Measurements from ENCODE around the gene AMACR. TPM values are rescaled to one million over a fixed set of nuclear protein-coding genes. Genes with fewer than 3 reads are reported as not detected.
A peak's percentile ranks its signal among the peaks of the same experiment; 100 is the strongest.
"Not testable (repeated sequence)": the region's sequence is repeated elsewhere in the genome, so short reads cannot be mapped to it uniquely, and the experiment has no call there.

AMACR gene
- polyA plus RNA-seq, 10 donors, result 3.8 to 10.5 (median 6.2) TPM

DNA sequence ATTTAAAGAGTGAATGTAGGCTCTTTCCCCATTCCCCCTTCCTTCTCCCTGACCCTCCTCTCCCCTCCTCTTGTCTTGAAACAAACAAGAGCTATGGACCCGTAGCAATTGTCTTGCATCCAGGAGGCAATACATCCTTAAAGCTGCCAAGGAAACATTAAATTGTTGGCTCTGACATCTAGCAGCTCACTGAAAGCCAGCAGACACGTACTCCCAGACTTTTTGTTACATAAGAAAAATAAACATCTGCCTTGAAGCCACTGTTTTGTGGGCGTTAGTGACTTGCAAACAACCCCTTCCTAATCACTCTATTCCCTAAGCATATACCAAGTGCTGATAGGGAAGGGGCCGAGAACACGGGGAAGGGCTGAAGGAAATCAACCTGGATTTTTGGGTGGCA is 32.0 kb downstream of the AMACR start:
- peak; percentile 42 to 87 (median 71) for DNase-seq

DNA sequence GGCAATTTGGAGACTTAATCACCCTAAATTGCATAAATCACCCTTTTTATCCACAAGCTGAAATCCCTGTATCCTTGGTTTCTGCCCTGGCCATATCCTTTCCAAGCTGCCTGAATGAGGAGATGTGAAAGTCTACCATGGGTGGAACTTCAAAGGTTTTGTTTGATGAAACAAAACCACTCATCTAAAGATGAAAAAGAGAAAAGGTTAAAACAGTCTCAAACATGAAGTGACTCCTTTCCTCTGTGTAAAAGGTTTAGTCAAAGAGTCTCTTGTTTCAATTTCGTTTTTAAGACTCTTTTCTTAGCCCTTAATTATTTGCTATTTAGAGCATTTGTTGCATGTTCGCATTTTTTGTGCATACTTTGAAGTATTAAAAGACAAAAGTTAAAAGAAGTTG is 34.6 kb downstream of the AMACR start:
- no peak for DNase-seq

DNA sequence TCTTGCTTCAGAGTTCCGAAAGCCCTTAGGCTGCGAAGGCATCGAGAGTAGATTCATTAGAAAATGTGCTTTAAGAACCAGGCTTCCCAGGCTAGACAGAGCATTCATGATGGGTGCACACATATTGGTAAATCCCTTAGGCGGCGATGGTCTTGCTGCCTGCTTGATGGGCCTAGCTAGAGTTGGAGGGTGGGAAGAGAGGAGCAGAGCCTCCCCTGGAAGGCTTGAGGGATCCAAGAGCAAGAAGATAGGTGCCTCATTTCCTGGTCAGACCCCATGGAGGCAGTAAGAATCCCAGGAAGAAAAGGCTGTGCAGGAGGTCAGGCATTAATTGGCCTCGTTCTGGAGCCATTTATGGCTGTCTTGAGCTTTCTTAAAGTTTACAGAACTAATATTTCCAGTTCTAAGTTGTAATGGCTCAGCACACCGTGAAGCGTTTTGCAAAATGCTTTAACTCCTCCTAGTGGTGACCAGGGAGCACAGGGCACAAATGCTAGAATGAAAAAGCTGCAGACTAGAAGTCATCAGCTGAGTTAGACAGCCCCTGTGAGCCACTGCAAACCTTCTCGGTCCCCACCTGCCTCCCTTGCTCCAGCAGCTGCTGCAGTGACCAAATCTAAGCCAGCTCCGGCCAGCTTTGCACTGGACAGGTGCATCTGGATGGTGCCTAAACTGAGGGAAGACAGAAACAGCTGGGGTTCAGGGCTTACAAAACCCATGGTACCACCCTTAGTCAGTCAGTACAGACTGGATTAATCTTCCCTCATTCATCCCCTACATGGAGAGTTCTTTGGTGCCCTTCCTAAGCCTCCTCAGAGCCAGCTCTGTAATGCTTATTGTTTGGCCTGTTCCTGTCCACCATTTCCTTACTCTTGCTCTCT is 38.0 kb downstream of the AMACR start:
- DNase-seq, result peak; percentile 32 to 73 (median 48)

- no peak for DNase-seq
These were observed 39.4 kb downstream of the AMACR start for GRCh38 chr5:33968211-33969005.

DNA sequence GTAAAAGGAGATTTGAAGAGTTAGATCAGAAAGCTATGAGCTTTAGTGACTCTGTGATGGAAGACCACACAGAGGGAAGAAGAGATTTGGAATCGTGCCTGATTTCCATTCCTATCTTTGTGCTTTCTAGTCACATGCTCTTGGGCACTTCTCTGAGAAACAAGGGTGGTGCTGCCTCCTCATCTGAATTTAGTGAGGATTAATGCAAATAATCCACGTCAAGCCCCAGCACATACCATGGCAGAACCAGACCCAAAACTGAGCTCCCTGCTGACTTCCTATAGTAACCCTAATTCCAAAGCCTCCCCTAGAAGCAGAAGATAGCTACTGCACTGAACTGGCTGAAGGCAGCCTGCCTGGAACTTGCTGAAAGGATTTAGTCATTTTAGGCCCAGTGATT is 41.0 kb downstream of the AMACR start:
- DNase-seq, result no peak

DNA sequence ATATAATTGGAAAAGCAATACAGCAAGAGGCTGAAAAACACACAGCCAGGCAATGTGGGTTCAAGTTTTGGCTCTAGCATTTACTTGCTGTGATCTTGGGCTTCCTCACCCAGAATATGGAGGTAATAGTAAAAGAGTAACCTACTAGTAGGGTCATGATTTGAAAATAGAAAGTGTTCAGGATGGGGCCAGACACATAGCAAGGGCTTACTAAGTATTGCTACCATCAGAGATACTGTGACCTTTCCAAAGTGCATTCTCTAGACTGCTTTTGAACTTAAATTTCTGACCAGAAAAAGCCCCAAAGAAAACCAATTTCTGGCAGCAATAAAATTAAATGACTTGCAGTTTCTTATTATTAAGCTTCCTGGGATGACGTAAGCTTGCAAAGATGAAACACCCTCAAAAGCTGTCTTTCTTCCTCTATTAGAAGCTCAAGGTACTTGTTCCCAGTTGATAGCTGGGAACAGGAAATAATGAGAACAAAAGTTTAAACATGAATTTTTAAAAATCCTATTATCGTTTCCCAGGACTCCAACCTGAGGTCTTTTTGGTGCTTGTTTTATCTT is 43.6 kb downstream of the AMACR start:
- no peak for DNase-seq

- no peak for DNase-seq
These were observed 49.7 kb downstream of the AMACR start for GRCh38 chr5:33958176-33958575.

- no peak for DNase-seq
These were observed 50.2 kb downstream of the AMACR start for GRCh38 chr5:33957577-33958150.

- DNase-seq, result not testable (repeated sequence)
These were observed 55.7 kb downstream of the AMACR start for GRCh38 chr5:33952175-33952574.

GRCh38 chr5:33944543-33945132 is 63.2 kb downstream of the AMACR start:
- no peak for DNase-seq

- DNase-seq, result no peak
These were observed 66.8 kb downstream of the AMACR start for GRCh38 chr5:33941090-33941489.

- no peak for DNase-seq
These were observed 68.1 kb downstream of the AMACR start for GRCh38 chr5:33939556-33940262.

GRCh38 chr5:33938881-33939280 is 69.0 kb downstream of the AMACR start:
- DNase-seq, result peak in 1 of 3 donors; percentile 12

- no peak for DNase-seq
These were observed 69.4 kb downstream of the AMACR start for GRCh38 chr5:33938507-33938796.

GRCh38 chr5:33937707-33938506 is 69.9 kb downstream of the AMACR start:
- DNase-seq, result peak in 1 of 3 donors; percentile 30

DNA sequence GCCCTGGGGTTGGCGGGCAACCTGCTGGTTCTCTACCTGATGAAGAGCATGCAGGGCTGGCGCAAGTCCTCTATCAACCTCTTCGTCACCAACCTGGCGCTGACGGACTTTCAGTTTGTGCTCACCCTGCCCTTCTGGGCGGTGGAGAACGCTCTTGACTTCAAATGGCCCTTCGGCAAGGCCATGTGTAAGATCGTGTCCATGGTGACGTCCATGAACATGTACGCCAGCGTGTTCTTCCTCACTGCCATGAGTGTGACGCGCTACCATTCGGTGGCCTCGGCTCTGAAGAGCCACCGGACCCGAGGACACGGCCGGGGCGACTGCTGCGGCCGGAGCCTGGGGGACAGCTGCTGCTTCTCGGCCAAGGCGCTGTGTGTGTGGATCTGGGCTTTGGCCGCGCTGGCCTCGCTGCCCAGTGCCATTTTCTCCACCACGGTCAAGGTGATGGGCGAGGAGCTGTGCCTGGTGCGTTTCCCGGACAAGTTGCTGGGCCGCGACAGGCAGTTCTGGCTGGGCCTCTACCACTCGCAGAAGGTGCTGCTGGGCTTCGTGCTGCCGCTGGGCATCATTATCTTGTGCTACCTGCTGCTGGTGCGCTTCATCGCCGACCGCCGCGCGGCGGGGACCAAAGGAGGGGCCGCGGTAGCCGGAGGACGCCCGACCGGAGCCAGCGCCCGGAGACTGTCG is 70.7 kb downstream of the AMACR start:
- peak in 1 of 3 donors; percentile 27 for DNase-seq

DNA sequence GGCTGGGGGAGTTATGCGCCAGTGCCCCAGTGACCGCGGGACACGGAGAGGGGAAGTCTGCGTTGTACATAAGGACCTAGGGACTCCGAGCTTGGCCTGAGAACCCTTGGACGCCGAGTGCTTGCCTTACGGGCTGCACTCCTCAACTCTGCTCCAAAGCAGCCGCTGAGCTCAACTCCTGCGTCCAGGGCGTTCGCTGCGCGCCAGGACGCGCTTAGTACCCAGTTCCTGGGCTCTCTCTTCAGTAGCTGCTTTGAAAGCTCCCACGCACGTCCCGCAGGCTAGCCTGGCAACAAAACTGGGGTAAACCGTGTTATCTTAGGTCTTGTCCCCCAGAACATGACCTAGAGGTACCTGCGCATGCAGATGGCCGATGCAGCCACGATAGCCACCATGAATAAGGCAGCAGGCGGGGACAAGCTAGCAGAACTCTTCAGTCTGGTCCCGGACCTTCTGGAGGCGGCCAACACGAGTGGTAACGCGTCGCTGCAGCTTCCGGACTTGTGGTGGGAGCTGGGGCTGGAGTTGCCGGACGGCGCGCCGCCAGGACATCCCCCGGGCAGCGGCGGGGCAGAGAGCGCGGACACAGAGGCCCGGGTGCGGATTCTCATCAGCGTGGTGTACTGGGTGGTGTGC is 71.4 kb downstream of the AMACR start, which contains the start of gene RXFP3:
Gene RXFP3 (plus strand): TSS at position 6 of the 636 bp plus-strand sequence. CDS start 355 bp downstream, at position 361.
- peak in 2 of 3 donors; percentile 25 to 74 for DNase-seq

All from muscle of back (tissue), 11 donors.